HepG2 (cell line): Measurements from ENCODE around the gene ADAMTS4. TPM values are rescaled to one million over a fixed set of nuclear protein-coding genes. Genes with fewer than 3 reads are reported as not detected.

Source experiments
- CERS6 ChIP-seq: sonication (generic); formaldehyde crosslinking; IDR thresholded peaks from 2 replicates; pipeline ENCODE4 v1.5.0; 2020; ENCODE audit warnings: missing genetic modification reagents
- DNMT1 ChIP-seq: sonication (generic); formaldehyde crosslinking; IDR thresholded peaks from 2 replicates; pipeline ENCODE4 v1.5.1; 2020; ENCODE audit warnings: mild to moderate bottlenecking, missing genetic modification reagents
- KDM4B ChIP-seq: sonication (generic); formaldehyde crosslinking; IDR thresholded peaks from 2 replicates; pipeline ENCODE4 v1.4.0; 2020; ENCODE audit warnings: missing genetic modification reagents
- KLF16 ChIP-seq, 2 experiments: sonication (generic) in 1 of 2; formaldehyde crosslinking in 1 of 2; IDR thresholded peaks; 2 replicates each; pipeline versions ENCODE4 v1.6.1 to v1.8.0; 2016 to 2023; ENCODE audit warnings: missing genetic modification reagents in 2 of 2, missing compliant biosample characterization in 1 of 2
- MXD1 ChIP-seq: sonication (generic); formaldehyde crosslinking; IDR thresholded peaks from 2 replicates; pipeline ENCODE4 v1.4.0; 2020; ENCODE audit warnings: mild to moderate bottlenecking, missing genetic modification reagents
- RBM22 ChIP-seq: fragments of 200-400 bp; formaldehyde crosslinking; optimal IDR thresholded peaks from 2 replicates; pipeline ENCODE3; 2017; ENCODE audit warnings: mild to moderate bottlenecking, low read length, moderate library complexity
- RFXANK ChIP-seq: IDR thresholded peaks from 2 replicates; pipeline ENCODE4 v1.6.1; 2016
- TERF1 ChIP-seq: sonication (generic); formaldehyde crosslinking; IDR thresholded peaks from 2 replicates; pipeline ENCODE4 v1.8.0; 2022; ENCODE audit warnings: mild to moderate bottlenecking, missing genetic modification reagents, moderate library complexity
- ZC3H4 ChIP-seq: sonication (generic); formaldehyde crosslinking; IDR thresholded peaks from 2 replicates; pipeline ENCODE4 v1.4.0; 2020; ENCODE audit warnings: missing genetic modification reagents, borderline replicate concordance
- ZGPAT ChIP-seq: IDR thresholded peaks from 2 replicates; pipeline ENCODE4 v1.6.1; 2016; ENCODE audit warnings: mild to moderate bottlenecking
- ZHX2 ChIP-seq, 2 experiments: sonication (generic) in 1 of 2; formaldehyde crosslinking in 1 of 2; IDR thresholded peaks; 2 replicates each; pipeline versions ENCODE4 v1.6.1 to v1.9.0; 2014 to 2022; ENCODE audit warnings: antibody characterized with exemption in 1 of 2, borderline replicate concordance in 1 of 2, inconsistent platforms in 1 of 2, low read depth in 1 of 2, missing genetic modification reagents in 1 of 2
- ZNF460 ChIP-seq: sonication (generic); formaldehyde crosslinking; IDR thresholded peaks from 2 replicates; pipeline ENCODE4 v1.5.1; 2020; ENCODE audit warnings: missing genetic modification reagents, mild to moderate bottlenecking, borderline replicate concordance
- ZNF616 ChIP-seq: sonication (generic); formaldehyde crosslinking; IDR thresholded peaks from 2 replicates; pipeline ENCODE4 v1.5.0; 2020; ENCODE audit warnings: low read depth, mild to moderate bottlenecking, missing genetic modification reagents
- ZSCAN22 ChIP-seq: sonication (generic); formaldehyde crosslinking; IDR thresholded peaks from 2 replicates; pipeline ENCODE4 v1.4.0; 2020; ENCODE audit warnings: mild to moderate bottlenecking, missing genetic modification reagents
- polyA plus RNA-seq, 8 experiments: library from polyadenylated mRNA; depleted of rRNA in 3 of 8; stranded (reverse) in 7 of 8; unstranded in 1 of 8; fragments of >200 nt; fragmentation: Illumina TruSeq in 4 of 8; extraction: Trizol in 4 of 8; gene quantifications; 2 replicates each; pipeline versions ENCODE4 v1.2.1 to v1.2.3, GENCODE V29; 2011 to 2016; ENCODE audit warnings: low read depth in 4 of 8, missing spikeins in 1 of 8, mixed read lengths in 1 of 8; ENCODE audit not compliant: insufficient read depth in 1 of 8
- total RNA-seq, 5 experiments: library from RNA; depleted of rRNA; stranded (reverse); fragments of >200 nt; fragmentation: Illumina TruSeq; extraction: Trizol; gene quantifications; 2 replicates each; pipeline ENCODE4 v1.2.3, GENCODE V29; 2016; ENCODE audit warnings: low read depth in 1 of 5

Gene ADAMTS4
- total and polyA plus RNA-seq, 2 of the 13 experiments (the other 11 are each of a cell fraction or from before 2014, with no cell fraction given) = 0.51 to 1.7 TPM

- no peak for TF ChIP-seq ZHX2 (IDR thresholded peaks at IDR 0.05; ENCODE audit: low read depth)
- TF ChIP-seq ZHX2 (CRISPR knock-in tag; IDR thresholded peaks at IDR 0.05; ENCODE audit: borderline replicate concordance) = 0 out of 2 replicates have a peak, but pooled peaks have one; percentile 15
- no peak for TF ChIP-seq TERF1
- TF ChIP-seq DNMT1 (CRISPR knock-in tag) = peak; percentile 30; the same call in 1 of the 2 replicates
- TF ChIP-seq ZNF616 (CRISPR knock-in tag) = no peak
- no peak for TF ChIP-seq CERS6 (CRISPR knock-in tag)
- TF ChIP-seq MXD1 (CRISPR knock-in tag) = 0 out of 2 replicates have a peak, but pooled peaks have one; percentile 39
- peak; percentile 92 for TF ChIP-seq RBM22
- TF ChIP-seq KLF16 (CRISPR knock-in tag; IDR thresholded peaks at IDR 0.05) = 0 out of 4 replicates have a peak, but pooled peaks of 1 of the 2 experiments have one; percentile 13
- TF ChIP-seq ZGPAT = no peak
- TF ChIP-seq KDM4B = 0 out of 2 replicates have a peak, but pooled peaks have one; percentile 21
- TF ChIP-seq ZC3H4 (CRISPR knock-in tag) = peak; percentile 51; the same call in 1 of the 2 replicates
- TF ChIP-seq ZNF460 (CRISPR knock-in tag) = no peak
- no peak for TF ChIP-seq RFXANK (CRISPR knock-in tag)
- TF ChIP-seq ZSCAN22 (CRISPR knock-in tag) = no peak
Observed at GRCh38 chr1:161222175-161223019, 23.5 kb upstream of the ADAMTS4 start (continued).
